ENCODE data around the gene DENND1B. TPM values are rescaled to one million over a fixed set of nuclear protein-coding genes. Genes with fewer than 3 reads are reported as not detected.
A peak's percentile ranks its signal among the peaks of the same experiment; 100 is the strongest.

The DENND1B gene
- polyA plus RNA-seq, 4 donors: 5.0 to 16.1 (median 10.2) TPM

DNA sequence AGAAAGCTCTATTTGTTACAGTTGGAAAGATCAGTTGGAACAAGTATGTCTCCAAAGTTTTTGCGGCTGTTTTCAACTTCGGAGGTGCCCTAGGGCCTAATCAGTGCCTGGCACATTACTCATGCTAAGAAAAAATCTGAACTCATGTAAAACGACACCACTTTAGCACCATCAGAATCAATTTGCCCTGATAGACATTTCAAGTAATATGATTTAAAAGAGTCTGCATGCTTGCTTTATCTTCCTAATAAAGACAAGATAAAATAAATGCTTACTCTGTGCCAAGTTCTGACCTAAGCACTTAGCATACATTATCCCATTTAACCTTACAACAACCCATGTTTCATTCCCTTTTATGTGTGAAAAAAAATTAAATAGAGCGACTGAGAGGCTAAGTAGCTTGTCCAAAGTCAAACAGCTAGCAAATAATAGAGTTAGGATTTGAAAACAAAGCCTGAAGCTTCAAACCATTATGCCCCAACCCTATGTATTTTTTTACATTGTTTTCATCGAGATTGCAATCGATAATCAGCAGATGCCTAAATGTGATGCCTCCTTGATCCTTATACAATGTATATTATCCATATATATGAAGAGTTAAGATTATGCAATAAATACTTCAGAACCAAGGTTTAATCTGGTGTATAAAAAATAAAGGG lies 91.3 kb downstream of the DENND1B start:
- H3K4me1 ChIP-seq (ENCODE audit: control insufficient read depth in 3 of 3, insufficient read depth in 2 of 3, low read depth in 1 of 3, low read length in 2 of 3): no peaks in the 10 kb centered on the region
- DNase-seq (no peak), FAIRE-seq (no peak)
- H3K27me3 ChIP-seq (ENCODE audit: control insufficient read depth in 3 of 3, insufficient read depth in 3 of 3, low read length in 3 of 3): no peaks in the 10 kb centered on the region
- whole genome bisulfite sequencing, 3 donors: 86 to 91% (median 90%) methylated on average over 6 of the region's 6 CpGs
- no peak overlapping the region for H3K4me3 ChIP-seq (ENCODE audit: low read depth in 1 of 3, low read length in 3 of 3)
- H3K9me3 ChIP-seq (ENCODE audit: control insufficient read depth in 2 of 2, insufficient read depth in 1 of 2, low read depth in 1 of 2, low read length in 1 of 2): peaks cover 0 to 3% of the 10 kb centered on the region in 2 donors
- no peak overlapping the region for H3K27ac ChIP-seq (ENCODE audit: low read depth in 1 of 3, low read length in 2 of 3)
- no peaks in the 10 kb centered on the region for H3K36me3 ChIP-seq (ENCODE audit: control insufficient read depth in 3 of 3, insufficient read depth in 2 of 3, low read depth in 1 of 3, low read length in 3 of 3)

DNA sequence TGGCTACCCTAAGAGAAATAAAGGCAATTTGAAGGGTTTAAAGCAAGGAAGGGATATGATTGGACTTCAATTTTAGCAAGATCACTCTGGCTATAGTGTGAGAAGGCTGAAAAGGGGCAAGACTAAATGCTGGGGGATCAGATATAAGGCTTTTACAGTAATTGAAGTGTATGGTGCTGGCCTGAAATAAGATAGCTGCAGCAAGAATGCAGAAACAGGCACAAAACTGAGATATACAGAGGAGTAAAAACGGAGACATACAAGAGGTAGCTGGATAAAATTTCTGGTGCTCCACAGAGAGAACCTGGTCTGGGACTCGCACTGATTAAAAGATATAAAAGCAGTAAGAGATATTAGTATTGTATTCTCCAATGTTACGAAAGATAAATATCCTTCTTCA lies 92.0 kb downstream of the DENND1B start:
- Histone ChIP-seq H3K27ac (ENCODE audit: low read depth in 1 of 3, low read length in 2 of 3) (no peak overlapping the region), H3K36me3 (ENCODE audit: control insufficient read depth in 3 of 3, insufficient read depth in 2 of 3, low read depth in 1 of 3, low read length in 3 of 3) (no peaks in the 10 kb centered on the region), H3K9me3 (ENCODE audit: control insufficient read depth in 2 of 2, insufficient read depth in 1 of 2, low read depth in 1 of 2, low read length in 1 of 2) (no peaks in the 10 kb centered on the region), H3K27me3 (ENCODE audit: control insufficient read depth in 3 of 3, insufficient read depth in 3 of 3, low read length in 3 of 3) (no peaks in the 10 kb centered on the region), H3K4me3 (ENCODE audit: low read depth in 1 of 3, low read length in 3 of 3) (no peak overlapping the region), H3K4me1 (ENCODE audit: control insufficient read depth in 3 of 3, insufficient read depth in 2 of 3, low read depth in 1 of 3, low read length in 2 of 3) (no peaks in the 10 kb centered on the region)
- no peak for DNase-seq
- no peak for FAIRE-seq
- 91 to 97% (median 95%) methylated on average over 3 of the region's 3 CpGs for WGBS, 3 donors

DNA sequence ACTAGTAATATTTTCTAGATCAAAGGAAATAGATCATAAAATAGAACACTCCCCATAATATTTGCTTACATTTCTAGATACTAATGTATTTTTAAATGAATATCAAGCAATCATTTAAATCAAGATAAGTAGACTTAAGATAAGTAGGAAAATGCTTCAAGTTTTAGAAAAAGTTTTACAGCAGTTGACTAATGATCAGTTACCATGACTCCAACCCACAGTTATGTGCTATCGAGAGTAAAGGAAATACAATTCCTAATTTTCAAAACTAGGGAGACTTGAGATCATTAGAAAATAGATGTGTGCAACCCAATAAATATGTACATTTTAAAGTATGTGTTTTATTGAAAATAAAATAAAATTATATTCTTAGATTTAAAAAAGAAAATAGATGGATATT lies 95.0 kb downstream of the DENND1B start:
- Histone ChIP-seq H3K4me3 (ENCODE audit: low read depth in 1 of 3, low read length in 3 of 3) (no peak overlapping the region), H3K27me3 (ENCODE audit: control insufficient read depth in 3 of 3, insufficient read depth in 3 of 3, low read length in 3 of 3) (no peaks in the 10 kb centered on the region), H3K4me1 (ENCODE audit: control insufficient read depth in 3 of 3, insufficient read depth in 2 of 3, low read depth in 1 of 3, low read length in 2 of 3) (peaks cover 0 to 3% (median 0%) of the 10 kb centered on the region in 3 donors), H3K9me3 (ENCODE audit: control insufficient read depth in 2 of 2, insufficient read depth in 1 of 2, low read depth in 1 of 2, low read length in 1 of 2) (no peaks in the 10 kb centered on the region), H3K36me3 (ENCODE audit: control insufficient read depth in 3 of 3, insufficient read depth in 2 of 3, low read depth in 1 of 3, low read length in 3 of 3) (no peaks in the 10 kb centered on the region), H3K27ac (ENCODE audit: low read depth in 1 of 3, low read length in 2 of 3) (no peak overlapping the region)
- WGBS, 3 donors: 92 to 95% (median 93%) methylated on average over 1 of the region's 1 CpG
- FAIRE-seq (no peak), DNase-seq (no peak)

DNA sequence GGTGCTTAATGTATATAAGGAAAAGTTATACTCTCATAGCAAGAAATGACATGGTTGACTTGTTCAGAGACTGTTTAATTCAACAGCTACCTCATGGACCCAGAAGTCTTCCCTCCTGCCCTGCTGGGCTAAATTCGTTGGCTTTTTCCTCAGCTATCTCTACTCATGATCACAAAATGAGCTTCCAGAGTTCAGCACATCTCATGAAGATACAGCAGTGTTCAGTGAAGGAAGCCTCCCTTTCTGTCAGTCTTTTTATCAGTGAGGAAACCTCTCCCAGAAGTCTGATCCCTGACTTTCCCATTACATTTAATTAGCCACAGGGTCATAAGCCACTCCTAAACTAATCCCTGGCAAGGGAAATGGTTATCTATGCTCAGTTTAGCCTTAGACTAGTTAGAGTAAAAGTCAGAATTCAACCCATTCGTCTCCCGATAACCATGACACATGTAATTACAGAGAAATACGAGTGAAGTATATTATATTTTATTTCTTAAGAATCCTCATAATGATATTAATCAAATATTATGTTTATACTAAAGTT lies 97.5 kb downstream of the DENND1B start:
- Histone ChIP-seq H3K4me3 (ENCODE audit: low read depth in 1 of 3, low read length in 3 of 3) (no peak overlapping the region), H3K4me1 (ENCODE audit: control insufficient read depth in 3 of 3, insufficient read depth in 2 of 3, low read depth in 1 of 3, low read length in 2 of 3) (peaks cover 0 to 3% (median 0%) of the 10 kb centered on the region in 3 donors), H3K27me3 (ENCODE audit: control insufficient read depth in 3 of 3, insufficient read depth in 3 of 3, low read length in 3 of 3) (no peaks in the 10 kb centered on the region), H3K36me3 (ENCODE audit: control insufficient read depth in 3 of 3, insufficient read depth in 2 of 3, low read depth in 1 of 3, low read length in 3 of 3) (no peaks in the 10 kb centered on the region), H3K27ac (ENCODE audit: low read depth in 1 of 3, low read length in 2 of 3) (no peak overlapping the region), H3K9me3 (ENCODE audit: control insufficient read depth in 2 of 2, insufficient read depth in 1 of 2, low read depth in 1 of 2, low read length in 1 of 2) (no peaks in the 10 kb centered on the region)
- WGBS, 3 donors: 79 to 91% (median 82%) methylated on average over 4 of the region's 4 CpGs
- no peak for FAIRE-seq
- no peak for DNase-seq

DNA sequence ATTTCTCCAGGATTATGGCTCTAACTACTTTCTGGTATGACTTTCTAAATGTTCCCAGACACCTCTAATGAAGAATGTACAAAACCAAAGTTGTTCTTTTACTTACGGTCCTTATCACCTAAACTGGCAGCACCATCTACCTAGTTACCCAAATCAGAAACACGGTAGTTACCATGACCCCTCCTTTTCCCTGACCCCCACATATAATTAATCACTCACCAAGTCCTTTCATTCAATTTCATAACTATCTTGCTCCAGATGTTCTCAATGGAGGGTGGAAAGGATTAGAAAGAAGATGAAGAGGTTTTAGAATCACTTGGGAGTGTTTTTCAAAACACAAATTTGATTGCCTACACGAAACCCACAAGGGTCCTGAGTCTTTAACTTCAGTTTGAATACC lies 98.0 kb downstream of the DENND1B start:
- Histone ChIP-seq H3K4me3 (ENCODE audit: low read depth in 1 of 3, low read length in 3 of 3) (no peak overlapping the region), H3K4me1 (ENCODE audit: control insufficient read depth in 3 of 3, insufficient read depth in 2 of 3, low read depth in 1 of 3, low read length in 2 of 3) (peaks cover 0 to 3% (median 0%) of the 10 kb centered on the region in 3 donors), H3K36me3 (ENCODE audit: control insufficient read depth in 3 of 3, insufficient read depth in 2 of 3, low read depth in 1 of 3, low read length in 3 of 3) (no peaks in the 10 kb centered on the region), H3K27ac (ENCODE audit: low read depth in 1 of 3, low read length in 2 of 3) (no peak overlapping the region), H3K9me3 (ENCODE audit: control insufficient read depth in 2 of 2, insufficient read depth in 1 of 2, low read depth in 1 of 2, low read length in 1 of 2) (no peaks in the 10 kb centered on the region), H3K27me3 (ENCODE audit: control insufficient read depth in 3 of 3, insufficient read depth in 3 of 3, low read length in 3 of 3) (no peaks in the 10 kb centered on the region)
- DNase-seq (no peak), FAIRE-seq (no peak)
- WGBS, 3 donors: 70 to 79% (median 78%) methylated on average over 3 of the region's 3 CpGs

DNA sequence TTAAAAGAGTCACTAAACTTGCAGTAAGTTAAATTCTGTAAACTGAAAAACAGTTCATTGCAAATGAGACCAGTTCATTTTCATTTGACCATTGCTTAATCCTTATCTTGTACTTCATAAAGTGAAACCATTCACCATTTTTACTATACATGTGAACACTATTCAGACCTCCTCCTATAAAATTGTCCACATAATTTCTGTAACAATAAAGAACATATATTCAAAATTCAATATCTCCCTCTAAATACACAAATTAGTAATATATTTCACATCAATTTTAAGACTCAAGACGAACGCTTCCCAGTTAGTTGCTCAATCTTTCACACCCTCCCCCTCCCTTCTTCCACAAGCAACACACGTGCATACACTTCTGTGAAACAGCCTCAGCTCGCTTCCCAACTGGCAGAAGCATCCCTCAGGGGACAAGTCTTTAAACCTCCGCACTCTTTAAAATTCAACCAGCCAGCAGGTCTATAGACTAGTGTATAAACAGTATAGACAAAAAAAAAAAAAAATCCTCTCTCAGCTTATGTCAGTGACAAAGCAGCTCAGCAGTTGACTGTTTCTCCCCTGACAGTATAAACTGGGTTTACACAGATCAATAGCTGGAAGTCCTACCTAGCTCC lies 99.6 kb downstream of the DENND1B start:
- Histone ChIP-seq H3K27ac (ENCODE audit: low read depth in 1 of 3, low read length in 2 of 3) (peak overlapping the region in 2 of 3 donors; percentile 20 to 39), H3K4me1 (ENCODE audit: control insufficient read depth in 3 of 3, insufficient read depth in 2 of 3, low read depth in 1 of 3, low read length in 2 of 3) (peaks cover 0 to 3% (median 0%) of the 10 kb centered on the region in 3 donors), H3K36me3 (ENCODE audit: control insufficient read depth in 3 of 3, insufficient read depth in 2 of 3, low read depth in 1 of 3, low read length in 3 of 3) (no peaks in the 10 kb centered on the region), H3K4me3 (ENCODE audit: low read depth in 1 of 3, low read length in 3 of 3) (peak overlapping the region in 1 of 3 donors; percentile 30), H3K9me3 (ENCODE audit: control insufficient read depth in 2 of 2, insufficient read depth in 1 of 2, low read depth in 1 of 2, low read length in 1 of 2) (no peaks in the 10 kb centered on the region), H3K27me3 (ENCODE audit: control insufficient read depth in 3 of 3, insufficient read depth in 3 of 3, low read length in 3 of 3) (no peaks in the 10 kb centered on the region)
- DNase-seq: peak; percentile 49 to 61
- 18 to 48% (median 36%) methylated on average over 5 of the region's 5 CpGs for WGBS, 3 donors
- FAIRE-seq: no peak

DNA sequence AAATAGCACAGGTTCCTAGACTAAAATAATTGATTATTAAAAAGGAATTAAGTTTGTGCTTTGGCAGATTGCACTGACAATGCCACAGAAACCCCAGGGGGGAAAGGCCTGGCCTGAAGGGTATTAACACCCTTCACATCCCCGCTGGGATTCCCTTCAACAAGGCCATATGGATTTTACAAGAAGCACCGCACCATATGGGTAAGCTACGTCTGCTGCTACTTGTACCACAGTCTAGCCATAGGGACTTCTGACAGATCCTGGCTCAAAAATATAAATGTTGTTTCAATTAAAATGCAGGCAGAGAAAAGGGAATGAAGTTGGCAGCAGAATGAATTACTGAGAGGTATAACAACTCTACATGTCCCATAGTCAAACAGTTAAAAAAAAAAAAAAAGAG lies 101.0 kb downstream of the DENND1B start:
- H3K4me1 ChIP-seq (ENCODE audit: control insufficient read depth in 3 of 3, insufficient read depth in 2 of 3, low read depth in 1 of 3, low read length in 2 of 3): peaks cover 0 to 5% (median 0%) of the 10 kb centered on the region in 3 donors
- no peak overlapping the region for H3K27ac ChIP-seq (ENCODE audit: low read depth in 1 of 3, low read length in 2 of 3)
- 93 to 97% (median 96%) methylated on average over 3 of the region's 3 CpGs for WGBS, 3 donors
- no peak for FAIRE-seq
- no peaks in the 10 kb centered on the region for H3K9me3 ChIP-seq (ENCODE audit: control insufficient read depth in 2 of 2, insufficient read depth in 1 of 2, low read depth in 1 of 2, low read length in 1 of 2)
- no peaks in the 10 kb centered on the region for H3K36me3 ChIP-seq (ENCODE audit: control insufficient read depth in 3 of 3, insufficient read depth in 2 of 3, low read depth in 1 of 3, low read length in 3 of 3)
- H3K27me3 ChIP-seq (ENCODE audit: control insufficient read depth in 3 of 3, insufficient read depth in 3 of 3, low read length in 3 of 3): no peaks in the 10 kb centered on the region
- H3K4me3 ChIP-seq (ENCODE audit: low read depth in 1 of 3, low read length in 3 of 3): no peak overlapping the region
- no peak for DNase-seq

DNA sequence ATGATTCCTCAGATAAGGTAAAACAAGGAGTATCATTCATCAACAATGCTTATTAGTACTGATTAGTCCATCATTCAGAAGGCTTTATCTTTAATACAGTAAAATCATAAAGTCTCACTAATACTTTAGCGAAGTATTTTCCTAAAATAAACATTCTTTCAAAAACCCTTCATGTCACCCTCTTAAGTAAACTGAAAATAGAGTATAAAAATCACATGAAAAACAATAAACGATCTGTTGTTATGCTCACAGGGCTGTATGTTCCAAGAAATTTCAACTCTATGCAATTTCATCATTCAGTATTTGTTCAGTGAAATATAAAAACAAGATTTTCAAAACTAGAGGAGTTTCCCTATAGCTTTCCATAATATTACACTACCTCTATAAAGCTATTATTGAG lies 102.0 kb downstream of the DENND1B start:
- H3K4me1 ChIP-seq (ENCODE audit: control insufficient read depth in 3 of 3, insufficient read depth in 2 of 3, low read depth in 1 of 3, low read length in 2 of 3): peaks cover 0 to 5% (median 0%) of the 10 kb centered on the region in 3 donors
- whole genome bisulfite sequencing, 3 donors: 56 to 75% (median 61%) methylated on average over 2 of the region's 2 CpGs
- FAIRE-seq: no peak

More for the DNA sequence above, 102.0 kb downstream of the DENND1B start:
- Histone ChIP-seq H3K27ac (ENCODE audit: low read depth in 1 of 3, low read length in 2 of 3) (no peak overlapping the region), H3K36me3 (ENCODE audit: control insufficient read depth in 3 of 3, insufficient read depth in 2 of 3, low read depth in 1 of 3, low read length in 3 of 3) (no peaks in the 10 kb centered on the region), H3K9me3 (ENCODE audit: control insufficient read depth in 2 of 2, insufficient read depth in 1 of 2, low read depth in 1 of 2, low read length in 1 of 2) (no peaks in the 10 kb centered on the region), H3K4me3 (ENCODE audit: low read depth in 1 of 3, low read length in 3 of 3) (no peak overlapping the region), H3K27me3 (ENCODE audit: control insufficient read depth in 3 of 3, insufficient read depth in 3 of 3, low read length in 3 of 3) (no peaks in the 10 kb centered on the region)
- no peak for DNase-seq

Measured in small intestine (tissue), 7 donors.